WERI-Rb-1 (cell line): ENCODE data around the gene DAP.

Experiments used
- DNase-seq: peaks from one replicate; pipeline ENCODE4 v3.0.0-alpha.2; 2020
- H3K27ac ChIP-seq: fragments of 250-450 bp; sonication (Bioruptor Pico); 2 replicates; pipeline ENCODE4 v1.5.1; 2020; ENCODE audit warnings: mild to moderate bottlenecking, moderate library complexity
- H3K27me3 ChIP-seq: fragments of 250-450 bp; sonication (Bioruptor Pico); 2 replicates; pipeline ENCODE4 v1.5.1; 2021; ENCODE audit warnings: mild to moderate bottlenecking, low read depth, moderate library complexity; ENCODE audit not compliant: insufficient read depth, severe bottlenecking
- H3K36me3 ChIP-seq: fragments of 250-450 bp; sonication (Bioruptor Pico); 2 replicates; pipeline ENCODE4 v1.5.1; 2020; ENCODE audit warnings: mild to moderate bottlenecking, moderate library complexity
- H3K4me3 ChIP-seq: 2 replicates; pipeline ENCODE4 v1.5.1; 2011; ENCODE audit warnings: low read depth, mild to moderate bottlenecking, control low read depth, low read length
- H3K9me3 ChIP-seq: fragments of 250-450 bp; sonication (Bioruptor Pico); 2 replicates; pipeline ENCODE4 v1.5.1; 2021; ENCODE audit warnings: mild to moderate bottlenecking, moderate library complexity; ENCODE audit not compliant: severe bottlenecking
- CTCF ChIP-seq: IDR thresholded peaks from 2 replicates; pipeline ENCODE4 v1.5.1; 2011; ENCODE audit warnings: low read depth, mild to moderate bottlenecking, control low read depth, inconsistent platforms, low read length

The DAP gene

DNA sequence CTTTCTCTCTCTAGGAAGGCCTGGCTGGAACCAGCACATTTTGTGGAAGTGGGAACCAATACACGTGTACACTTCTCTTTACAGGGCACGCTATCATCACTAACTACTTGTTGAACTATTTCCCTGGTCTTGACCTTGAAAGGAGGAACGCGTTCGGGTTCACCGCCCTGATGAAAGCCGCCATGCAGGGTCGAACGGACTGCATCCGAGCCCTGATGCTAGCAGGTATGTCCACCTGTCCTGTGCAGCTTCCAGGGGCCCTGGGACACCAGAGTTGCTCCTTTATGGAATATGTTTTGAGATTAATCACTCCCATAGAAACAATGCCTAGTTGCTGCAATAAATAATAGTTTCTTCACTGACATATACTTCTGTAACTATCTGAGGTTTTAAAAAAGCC, 123.1 kb downstream of the DAP start:
- H3K36me3 ChIP-seq: peaks cover 61% of the 10 kb centered on the region
- no peaks in the 10 kb centered on the region for H3K9me3 ChIP-seq
- TF ChIP-seq CTCF: no peak
- no peak overlapping the region for H3K4me3 ChIP-seq
- no peaks in the 10 kb centered on the region for H3K27me3 ChIP-seq
- DNase-seq: no peak
- H3K27ac ChIP-seq: no peak overlapping the region

- no peak overlapping the region for H3K27ac ChIP-seq
- no peak overlapping the region for H3K4me3 ChIP-seq
Measured at GRCh38 chr5:10636363-10637142, 124.5 kb downstream of the DAP start.

GRCh38 chr5:10635867-10636350, 125.1 kb downstream of the DAP start:
- DNase-seq: no peak
- no peak for TF ChIP-seq CTCF
- Histone ChIP-seq H3K27me3 (no peaks in the 10 kb centered on the region), H3K4me3 (no peak overlapping the region), H3K9me3 (no peaks in the 10 kb centered on the region), H3K36me3 (peaks cover 64% of the 10 kb centered on the region), H3K27ac (no peak overlapping the region)

More at GRCh38 chr5:10636363-10637142, 124.5 kb downstream of the DAP start:
- Histone ChIP-seq H3K9me3 (no peaks in the 10 kb centered on the region), H3K36me3 (peaks cover 60% of the 10 kb centered on the region), H3K27me3 (no peaks in the 10 kb centered on the region)
- no peak for TF ChIP-seq CTCF
- no peak for DNase-seq

DNA sequence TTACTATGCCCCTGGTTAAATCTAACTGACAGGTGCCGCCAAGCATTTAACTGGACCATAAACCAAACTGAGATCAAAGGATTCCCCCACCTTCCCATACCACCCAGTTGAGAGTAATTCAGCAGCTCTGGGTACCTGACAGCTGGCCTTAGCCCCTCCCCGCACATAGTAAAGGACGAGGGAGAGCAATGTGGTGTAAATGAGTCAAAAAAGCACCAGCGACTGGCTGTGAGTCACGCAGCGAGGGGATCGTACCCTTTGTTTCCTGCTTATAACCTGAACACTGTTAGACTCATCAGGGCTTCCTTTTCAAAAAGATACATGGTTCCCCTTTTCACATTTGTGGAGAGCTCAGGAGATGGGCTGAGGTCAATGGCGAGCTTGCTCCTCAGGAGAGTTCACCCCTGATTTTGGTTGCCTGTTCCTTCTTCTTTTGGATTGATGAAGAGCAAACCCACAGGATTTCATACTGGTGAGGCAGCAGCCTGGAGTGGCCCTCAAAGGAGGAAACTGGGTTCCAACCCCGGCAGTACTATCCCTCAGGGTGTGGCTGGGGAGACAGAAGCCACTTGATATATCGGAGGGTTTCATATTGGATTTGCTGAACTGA, 125.7 kb downstream of the DAP start:
- H3K9me3 ChIP-seq: no peaks in the 10 kb centered on the region
- no peak overlapping the region for H3K27ac ChIP-seq
- H3K4me3 ChIP-seq: no peak overlapping the region
- no peak for DNase-seq
- peaks cover 59% of the 10 kb centered on the region for H3K36me3 ChIP-seq
- no peak for TF ChIP-seq CTCF
- no peaks in the 10 kb centered on the region for H3K27me3 ChIP-seq

- Histone ChIP-seq H3K27me3 (no peaks in the 10 kb centered on the region), H3K4me3 (no peak overlapping the region), H3K27ac (no peak overlapping the region), H3K9me3 (no peaks in the 10 kb centered on the region), H3K36me3 (peaks cover 62% of the 10 kb centered on the region)
- no peak for DNase-seq
- no peak for TF ChIP-seq CTCF
Measured at GRCh38 chr5:10634562-10634961, 126.5 kb downstream of the DAP start.
